Left lung (tissue), 10 donors: ENCODE data around the gene CTNNAL1. TPM values are rescaled to one million over a fixed set of nuclear protein-coding genes. Genes with fewer than 3 reads are reported as not detected.

ENCODE experiments used
- ATAC-seq: fragments of 200-7000 bp; cut with Tn5 transposase; one replicate; pipeline ENCODE4 v1.9.1; 2020; ENCODE audit warnings: moderate library complexity
- DNase-seq, 4 donors: peaks; one replicate each; pipeline ENCODE4 v3.0.0-alpha.2; 2013 to 2020
- H3K27ac ChIP-seq, 2 donors: fragments of 200-600 bp; sonication (generic) in 1 of 2; one replicate each; pipeline versions ENCODE4 v1.5.0 to v1.8.0; 2020 to 2021
- H3K27me3 ChIP-seq, 2 donors: fragments of 200-600 bp; sonication (generic) in 1 of 2; one replicate each; pipeline versions ENCODE4 v1.5.0 to v1.8.0; 2020 to 2021
- H3K36me3 ChIP-seq, 2 donors: fragments of 200-600 bp; sonication (generic) in 1 of 2; one replicate each; pipeline versions ENCODE4 v1.5.0 to v1.8.0; 2020 to 2021
- H3K4me1 ChIP-seq, 2 donors: fragments of 200-600 bp; one replicate each; pipeline ENCODE4 v1.8.0; 2021
- H3K4me3 ChIP-seq, 2 donors: fragments of 200-600 bp; sonication (generic) in 1 of 2; one replicate each; pipeline versions ENCODE4 v1.5.0 to v1.8.0; 2020 to 2021; ENCODE audit warnings: mild to moderate bottlenecking in 1 of 2
- H3K9me3 ChIP-seq, 2 donors: fragments of 200-600 bp; sonication (generic) in 1 of 2; one replicate each; pipeline versions ENCODE4 v1.5.0 to v1.8.0; 2020 to 2021
- CTCF ChIP-seq, 2 donors: fragments of 200-600 bp; sonication (generic) in 1 of 2; IDR thresholded peaks; one replicate each; pipeline versions ENCODE4 v1.5.0 to v1.8.0; 2021; ENCODE audit warnings: antibody characterized with exemption in 2 of 2
- intact Hi-C, 2 donors: fragments of 100-400 bp; cut with DNase I; formaldehyde crosslinking; loops; one replicate each; pipeline versions ENCODE4 v1.11.2 to v1.14.2; 2022
- polyA plus RNA-seq, 6 donors: library from polyadenylated mRNA; unstranded; fragments of 120-200 nt; gene quantifications; one replicate each; pipeline ENCODE4 v1.2.1, GENCODE V29; 2013; ENCODE audit not compliant: insufficient read length in 6 of 6
- total RNA-seq, 2 donors: library from RNA; stranded (reverse); fragmentation: NEBNext Ultra II Directional; extraction: Animal tissue kit (Norgen Biotek cat#: 25700); gene quantifications; one replicate each; pipeline ENCODE4 v1.2.1, GENCODE V29; 2021
- donor health status: DM: no; HTN: yes; CAD: no.
- donor health status: DM: no; HTN: no; CAD: no.

The CTNNAL1 gene
- total and polyA plus RNA-seq, 8 donors: 47.7 to 102 (median 87.8) TPM

- Histone ChIP-seq H3K4me3 (peak overlapping the region in 1 of 2 donors; percentile 85), H3K27me3 (no peaks in the 10 kb centered on the region), H3K9me3 (no peaks in the 10 kb centered on the region), H3K4me1 (peaks cover 29 to 40% of the 10 kb centered on the region in 2 donors), H3K36me3 (no peaks in the 10 kb centered on the region), H3K27ac (peak overlapping the region; percentile 21 to 96)
- TF ChIP-seq CTCF (IDR thresholded peaks at IDR 0.05): no peak
- ATAC-seq (no peak), DNase-seq (no peak)
- intact Hi-C loops: no loop called here
Observed at GRCh38 chr9:109011231-109011671, 2.0 kb downstream of the CTNNAL1 start.

- Histone ChIP-seq H3K4me1 (peaks cover 29 to 40% of the 10 kb centered on the region in 2 donors), H3K9me3 (no peaks in the 10 kb centered on the region), H3K27ac (peak overlapping the region; percentile 21 to 96), H3K36me3 (no peaks in the 10 kb centered on the region), H3K4me3 (no peak overlapping the region), H3K27me3 (no peaks in the 10 kb centered on the region)
- peak in 2 of 4 donors; percentile 29 to 40 for DNase-seq
- intact Hi-C loops: no loop called here
- no peak for ATAC-seq
- TF ChIP-seq CTCF (IDR thresholded peaks at IDR 0.05): no peak
Observed at GRCh38 chr9:109010746-109011145, 2.6 kb downstream of the CTNNAL1 start.

GRCh38 chr9:109005678-109006077 lies 7.6 kb downstream of the CTNNAL1 start:
- Histone ChIP-seq H3K4me3 (no peak overlapping the region), H3K4me1 (peaks cover 0 to 8% of the 10 kb centered on the region in 2 donors), H3K9me3 (peaks cover 0 to 18% of the 10 kb centered on the region in 2 donors), H3K27ac (no peak overlapping the region), H3K27me3 (no peaks in the 10 kb centered on the region), H3K36me3 (no peaks in the 10 kb centered on the region)
- no peak for TF ChIP-seq CTCF (IDR thresholded peaks at IDR 0.05)
- intact Hi-C loops: no loop called here
- no peak for ATAC-seq
- DNase-seq: no peak

- intact Hi-C loops: no loop called here
- Histone ChIP-seq H3K4me1 (no peaks in the 10 kb centered on the region), H3K9me3 (peaks cover 0 to 18% of the 10 kb centered on the region in 2 donors), H3K4me3 (no peak overlapping the region), H3K27me3 (no peaks in the 10 kb centered on the region), H3K36me3 (no peaks in the 10 kb centered on the region), H3K27ac (no peak overlapping the region)
- ATAC-seq (no peak), DNase-seq (no peak)
- TF ChIP-seq CTCF (IDR thresholded peaks at IDR 0.05): no peak
Observed at GRCh38 chr9:109003116-109003515, 10.2 kb downstream of the CTNNAL1 start.

- Histone ChIP-seq H3K36me3 (no peaks in the 10 kb centered on the region), H3K4me1 (peaks cover 0 to under 1% of the 10 kb centered on the region in 2 donors), H3K27ac (no peak overlapping the region), H3K4me3 (no peak overlapping the region), H3K9me3 (peaks cover 0 to 18% of the 10 kb centered on the region in 2 donors), H3K27me3 (no peaks in the 10 kb centered on the region)
- intact Hi-C loops: no loop called here
- DNase-seq (no peak), ATAC-seq (no peak)
- TF ChIP-seq CTCF (IDR thresholded peaks at IDR 0.05): no peak
Observed at GRCh38 chr9:109002141-109002540, 11.2 kb downstream of the CTNNAL1 start.
